Subcutaneous abdominal adipose tissue (tissue), 5 donors: ENCODE data around the gene SLC14A1.

Source experiments
- H3K27ac ChIP-seq: one replicate; pipeline ENCODE4 v1.7.0; 2013; ENCODE audit warnings: low read depth, mild to moderate bottlenecking, inconsistent platforms, low read length, moderate library complexity
- H3K27me3 ChIP-seq, 5 donors: one replicate each; pipeline ENCODE4 v1.7.0; 2013; ENCODE audit warnings: low read length in 5 of 5, inconsistent platforms in 1 of 5; ENCODE audit not compliant: control insufficient read depth in 5 of 5, insufficient read depth in 4 of 5
- H3K36me3 ChIP-seq, 5 donors: one replicate each; pipeline ENCODE4 v1.7.0; 2013; ENCODE audit warnings: low read length in 5 of 5; ENCODE audit not compliant: control insufficient read depth in 5 of 5, insufficient read depth in 5 of 5
- H3K4me1 ChIP-seq, 5 donors: one replicate each; pipeline ENCODE4 v1.7.0; 2013; ENCODE audit warnings: low read length in 5 of 5, mild to moderate bottlenecking in 3 of 5, moderate library complexity in 1 of 5; ENCODE audit not compliant: control insufficient read depth in 5 of 5, insufficient read depth in 5 of 5
- H3K4me3 ChIP-seq, 5 donors: one replicate each; pipeline ENCODE4 v1.7.0; 2013; ENCODE audit warnings: low read length in 5 of 5, low read depth in 1 of 5
- H3K9ac ChIP-seq, 5 donors: one replicate each; pipeline ENCODE4 v1.7.0; 2013; ENCODE audit warnings: low read length in 5 of 5, mild to moderate bottlenecking in 4 of 5, moderate library complexity in 3 of 5
- H3K9me3 ChIP-seq, 5 donors: one replicate each; pipeline ENCODE4 v1.7.0; 2013; ENCODE audit warnings: low read length in 5 of 5; ENCODE audit not compliant: control insufficient read depth in 5 of 5
- donor health status: healthy.
- donor health status: healthy.
- donor health status: healthy.
- donor health status: healthy.
- donor health status: healthy.

Gene SLC14A1

GRCh38 chr18:45771587-45772480 lies 47.9 kb downstream of the SLC14A1 start:
- no peak overlapping the region for H3K27ac ChIP-seq
- H3K4me3 ChIP-seq, result no peak overlapping the region
- no peaks in the 10 kb centered on the region for H3K36me3 ChIP-seq
- no peak overlapping the region for H3K9ac ChIP-seq
- peaks cover 0 to 3% (median 0%) of the 10 kb centered on the region in 5 donors for H3K27me3 ChIP-seq
- no peaks in the 10 kb centered on the region for H3K9me3 ChIP-seq
- H3K4me1 ChIP-seq, result peaks cover 0 to 17% (median 6%) of the 10 kb centered on the region in 5 donors

DNA sequence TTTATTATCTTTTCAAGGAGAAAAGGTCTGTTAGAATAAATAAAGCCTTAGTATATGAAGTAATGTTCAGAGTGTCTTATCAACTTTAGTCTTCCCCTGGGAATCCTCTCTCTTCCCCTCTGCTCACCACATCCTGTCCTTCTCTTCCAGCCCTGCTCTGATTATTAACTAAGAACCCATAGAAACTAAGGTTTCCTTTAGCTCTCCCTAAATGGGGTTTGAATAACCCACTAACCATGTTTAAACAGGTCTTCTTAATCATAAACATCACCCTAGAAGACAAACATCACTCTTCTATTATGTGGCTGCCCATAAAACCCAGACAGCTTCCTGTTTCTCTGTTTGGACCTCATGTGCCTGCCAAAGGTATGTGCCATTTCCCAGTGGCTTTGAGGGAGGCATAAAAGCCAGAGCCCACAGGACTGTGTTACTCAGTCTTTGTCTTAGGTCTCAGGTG lies 50.1 kb downstream of the SLC14A1 start:
- H3K27ac ChIP-seq, result no peak overlapping the region
- H3K4me1 ChIP-seq, result peaks cover 0 to 17% (median 6%) of the 10 kb centered on the region in 5 donors
- peak overlapping the region in 1 of 5 donors; percentile 88 for H3K4me3 ChIP-seq
- peaks cover 0 to 2% (median 0%) of the 10 kb centered on the region in 5 donors for H3K27me3 ChIP-seq
- H3K9me3 ChIP-seq, result no peaks in the 10 kb centered on the region
- no peak overlapping the region for H3K9ac ChIP-seq
- no peaks in the 10 kb centered on the region for H3K36me3 ChIP-seq

GRCh38 chr18:45775241-45775676 lies 51.3 kb downstream of the SLC14A1 start:
- peaks cover 0 to 17% (median 6%) of the 10 kb centered on the region in 5 donors for H3K4me1 ChIP-seq
- peak overlapping the region; percentile 38 for H3K27ac ChIP-seq
- H3K27me3 ChIP-seq, result no peaks in the 10 kb centered on the region
- no peaks in the 10 kb centered on the region for H3K36me3 ChIP-seq
- H3K9ac ChIP-seq, result peak overlapping the region; percentile 65 to 87 (median 82)
- H3K9me3 ChIP-seq, result no peaks in the 10 kb centered on the region
- peak overlapping the region; percentile 74 to 96 (median 88) for H3K4me3 ChIP-seq

DNA sequence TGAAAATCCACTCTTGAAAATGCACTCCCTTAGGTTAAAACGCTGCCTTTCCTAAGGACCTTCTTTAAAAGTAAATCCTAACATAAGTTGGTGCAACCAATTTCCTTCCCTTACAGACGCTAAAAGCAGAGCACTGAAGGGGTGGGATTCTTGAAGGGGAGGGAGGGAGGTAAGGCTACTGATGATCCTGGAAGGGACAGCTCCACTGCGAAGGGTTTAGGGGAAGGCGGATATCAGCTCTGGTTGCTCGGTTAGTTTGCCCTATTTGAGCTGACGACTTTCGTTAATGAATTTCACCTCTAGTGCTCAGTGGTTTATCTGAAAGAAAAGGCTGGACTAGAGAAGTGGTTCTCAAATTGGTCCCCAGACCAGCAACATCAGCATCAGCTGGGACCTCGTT lies 51.8 kb downstream of the SLC14A1 start:
- peak overlapping the region; percentile 65 to 87 (median 82) for H3K9ac ChIP-seq
- H3K36me3 ChIP-seq, result no peaks in the 10 kb centered on the region
- H3K9me3 ChIP-seq, result no peaks in the 10 kb centered on the region
- peaks cover 0 to 20% (median 10%) of the 10 kb centered on the region in 5 donors for H3K4me1 ChIP-seq
- H3K4me3 ChIP-seq, result peak overlapping the region; percentile 74 to 96 (median 88)
- H3K27ac ChIP-seq, result peak overlapping the region; percentile 38
- peaks cover 0 to 2% (median under 1%) of the 10 kb centered on the region in 5 donors for H3K27me3 ChIP-seq

GRCh38 chr18:45777393-45777792 lies 53.4 kb downstream of the SLC14A1 start:
- Histone ChIP-seq H3K36me3 (no peaks in the 10 kb centered on the region), H3K9me3 (no peaks in the 10 kb centered on the region), H3K9ac (no peak overlapping the region), H3K4me3 (no peak overlapping the region), H3K27me3 (peaks cover 0 to 9% (median 4%) of the 10 kb centered on the region in 5 donors), H3K27ac (no peak overlapping the region), H3K4me1 (peaks cover 0 to 23% (median 12%) of the 10 kb centered on the region in 5 donors)

DNA sequence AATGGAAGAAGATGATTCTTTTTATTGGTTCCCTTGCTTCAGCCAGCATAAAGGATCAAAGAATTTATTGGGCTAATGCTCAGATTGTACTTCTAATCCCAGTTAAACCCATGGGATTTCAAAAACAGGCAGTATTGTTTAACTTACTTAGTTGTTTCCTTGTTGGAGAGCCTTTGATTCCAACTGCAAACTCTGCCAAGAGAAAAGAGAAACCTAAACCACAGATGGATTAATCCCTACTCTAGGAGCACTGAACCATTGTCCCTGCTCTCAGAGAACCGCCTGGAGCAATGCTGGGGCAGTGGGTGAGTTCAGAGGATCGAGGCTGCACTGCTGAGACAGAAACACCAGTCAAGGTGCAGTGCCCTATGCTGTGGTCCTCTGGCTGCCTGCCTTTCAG lies 56.6 kb downstream of the SLC14A1 start:
- Histone ChIP-seq H3K4me1 (peaks cover 0 to 17% (median 4%) of the 10 kb centered on the region in 5 donors), H3K27ac (no peak overlapping the region), H3K9me3 (no peaks in the 10 kb centered on the region), H3K36me3 (no peaks in the 10 kb centered on the region), H3K9ac (no peak overlapping the region), H3K27me3 (peaks cover 0 to 9% (median 4%) of the 10 kb centered on the region in 5 donors), H3K4me3 (no peak overlapping the region)

GRCh38 chr18:45782662-45783061 lies 58.7 kb downstream of the SLC14A1 start:
- Histone ChIP-seq H3K27ac (no peak overlapping the region), H3K9me3 (no peaks in the 10 kb centered on the region), H3K4me1 (peaks cover 0 to 12% (median 0%) of the 10 kb centered on the region in 5 donors), H3K27me3 (peaks cover 0 to 9% (median 4%) of the 10 kb centered on the region in 5 donors), H3K9ac (no peak overlapping the region), H3K36me3 (no peaks in the 10 kb centered on the region), H3K4me3 (no peak overlapping the region)

DNA sequence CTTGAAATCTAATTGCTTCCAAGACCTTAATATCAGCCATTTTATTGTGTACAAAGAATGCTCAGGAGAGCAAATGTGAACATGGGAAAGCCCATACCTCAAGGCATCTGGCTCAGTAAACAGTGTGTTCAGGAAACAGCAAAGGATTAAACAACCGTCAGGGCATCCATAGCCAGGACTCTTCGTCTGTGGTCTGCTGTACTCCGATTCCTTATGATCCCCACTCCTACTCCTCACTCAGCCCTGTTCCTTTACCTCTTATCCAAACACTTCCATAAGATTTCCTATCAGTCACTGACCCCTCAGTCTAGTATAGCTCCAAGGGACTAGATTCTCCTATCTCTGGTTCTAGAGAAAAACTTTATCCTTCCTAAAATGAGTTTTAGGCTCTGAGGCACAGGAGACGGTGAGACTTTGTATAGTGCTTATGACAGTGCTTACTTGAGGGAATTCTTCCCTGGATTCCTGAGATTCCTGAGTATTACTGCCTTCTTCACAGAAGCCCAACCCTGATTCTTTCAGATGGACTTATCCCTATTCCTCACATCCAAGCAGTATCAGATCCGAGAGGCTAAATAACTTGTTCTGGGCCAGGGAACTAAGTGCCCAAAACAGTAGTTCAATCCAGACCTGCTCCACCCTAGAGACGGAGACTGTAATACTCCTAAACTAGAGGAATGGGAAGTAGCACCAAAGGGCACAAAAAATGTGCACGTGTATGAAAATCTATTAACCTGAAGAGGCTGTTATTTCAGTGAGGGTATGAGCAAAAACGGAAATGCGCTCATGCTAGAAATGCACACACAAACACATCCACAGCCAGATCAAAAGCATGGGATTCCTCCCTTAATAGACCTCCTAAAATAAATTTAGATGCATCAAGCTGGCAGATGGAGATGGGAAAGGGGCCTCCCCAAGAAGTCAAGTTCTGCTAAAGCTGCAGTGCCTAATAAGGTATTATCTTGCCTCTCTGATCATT lies 59.4 kb downstream of the SLC14A1 start:
- H3K36me3 ChIP-seq, result no peaks in the 10 kb centered on the region
- H3K4me1 ChIP-seq, result peaks cover 0 to 12% (median 0%) of the 10 kb centered on the region in 5 donors
- H3K27me3 ChIP-seq, result peaks cover 0 to 9% (median 4%) of the 10 kb centered on the region in 5 donors
- no peak overlapping the region for H3K9ac ChIP-seq
- H3K9me3 ChIP-seq, result no peaks in the 10 kb centered on the region
- H3K4me3 ChIP-seq, result no peak overlapping the region
- H3K27ac ChIP-seq, result no peak overlapping the region

DNA sequence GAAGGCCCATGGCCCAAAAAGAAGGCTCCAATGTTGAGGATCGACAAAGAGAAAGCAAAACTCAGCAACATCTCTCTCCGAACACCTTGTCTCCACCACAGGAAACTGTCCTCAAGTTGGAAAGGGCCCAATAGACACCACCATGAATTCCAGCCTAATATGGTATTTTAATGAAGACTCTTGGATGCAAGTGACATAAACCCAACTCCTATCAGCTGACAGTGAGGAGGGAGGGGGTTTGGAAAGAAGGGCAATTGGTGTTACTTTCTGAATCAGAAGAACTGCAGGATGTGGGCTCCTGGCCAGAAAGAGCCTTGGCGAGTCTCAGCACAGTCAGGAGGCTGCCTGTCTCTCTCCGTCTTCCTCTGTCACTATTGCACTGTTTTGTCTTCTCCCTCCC lies 61.2 kb downstream of the SLC14A1 start:
- Histone ChIP-seq H3K36me3 (no peaks in the 10 kb centered on the region), H3K4me3 (peak overlapping the region in 2 of 5 donors; percentile 5 to 35), H3K9ac (no peak overlapping the region), H3K9me3 (no peaks in the 10 kb centered on the region), H3K4me1 (peaks cover 0 to 12% (median 0%) of the 10 kb centered on the region in 5 donors), H3K27me3 (peaks cover 0 to 9% (median 4%) of the 10 kb centered on the region in 5 donors), H3K27ac (no peak overlapping the region)
